Panc1 (cell line): ENCODE data around the gene TFDP1. TPM values are rescaled to one million over a fixed set of nuclear protein-coding genes. Genes with fewer than 3 reads are reported as not detected.
A peak's percentile ranks its signal among the peaks of the same experiment; 100 is the strongest.

Experiments used
- ATAC-seq: fragments of 200-7000 bp; cut with Tn5 transposase; 2 replicates; pipeline ENCODE4 v1.9.1; 2020; ENCODE audit warnings: mild to moderate bottlenecking, moderate library complexity
- BruUV-seq: library from RNA; stranded (reverse); fragments of 400-500 nt; replicated peaks from 2 replicates; lab custom pipeline; 2021; lab: Mats Ljungman, UMichigan
- CTCF ChIA-PET: fragments of 300-600 bp; sonication (Branson Sonifier 250); formaldehyde crosslinking; loops from one replicate; lab custom pipeline; 2022; ENCODE audit warnings: antibody characterized with exemption; lab: Charles Lee
- POLR2A ChIA-PET: fragments of 300-600 bp; sonication (Branson Sonifier 250); formaldehyde crosslinking; loops from one replicate; lab custom pipeline; 2022; ENCODE audit warnings: antibody characterized with exemption; lab: Charles Lee
- DNase-seq: peaks from one replicate; pipeline ENCODE4 v3.0.0-alpha.2; 2010; ENCODE audit warnings: low read depth, low spot score
- H3K27ac ChIP-seq: 2 replicates; pipeline ENCODE4 v1.5.1; 2011; ENCODE audit warnings: mild to moderate bottlenecking, low read length, inconsistent platforms
- H3K27me3 ChIP-seq: fragments of 200-500 bp; sonication (Bioruptor generic); 2 replicates; pipeline ENCODE4 v1.6.0; 2014; ENCODE audit warnings: low read length, inconsistent platforms; ENCODE audit not compliant: control insufficient read depth, insufficient read depth
- H3K36me3 ChIP-seq: fragments of 200-500 bp; sonication (Bioruptor generic); 2 replicates; pipeline ENCODE4 v1.5.1; 2014; ENCODE audit warnings: inconsistent platforms, mild to moderate bottlenecking, low read length, moderate library complexity; ENCODE audit not compliant: control insufficient read depth, insufficient read depth
- H3K4me1 ChIP-seq: 2 replicates; pipeline ENCODE4 v1.5.1; 2011; ENCODE audit warnings: inconsistent platforms, mild to moderate bottlenecking, low read length, moderate library complexity; ENCODE audit not compliant: control insufficient read depth, insufficient read depth
- H3K4me3 ChIP-seq, 2 experiments: 2 replicates each; pipeline ENCODE4 v1.5.1; 2011 to 2012; ENCODE audit warnings: low read depth in 2 of 2, low read length in 2 of 2, mild to moderate bottlenecking in 2 of 2, inconsistent platforms in 1 of 2, moderate library complexity in 1 of 2
- H3K9me3 ChIP-seq: fragments of 200-500 bp; sonication (Bioruptor generic); 2 replicates; pipeline ENCODE4 v1.5.1; 2014; ENCODE audit warnings: low read depth, mild to moderate bottlenecking, inconsistent platforms, low read length, moderate library complexity; ENCODE audit not compliant: control insufficient read depth, insufficient read depth
- POLR2AphosphoS5 ChIP-seq: IDR thresholded peaks from 2 replicates; pipeline ENCODE4 v1.6.1; 2012; ENCODE audit warnings: mild to moderate bottlenecking, low read depth, low read length, moderate library complexity
- SIN3A ChIP-seq: IDR thresholded peaks from 2 replicates; pipeline ENCODE4 v1.6.1; 2012; ENCODE audit warnings: low read depth, mild to moderate bottlenecking, low read length, moderate library complexity, borderline replicate concordance; ENCODE audit not compliant: insufficient read depth
- TCF7L2 ChIP-seq: IDR thresholded peaks from 2 replicates; pipeline ENCODE4 v1.6.1; 2011; ENCODE audit warnings: mild to moderate bottlenecking, low read depth, low read length, inconsistent platforms
- in situ Hi-C: cut with HindIII; loops from 2 replicates; pipeline ENCODE4 v1.10.0; 2016; ENCODE audit warnings: low sequenced_read_pairs, low pct_unique_long_range_greater_than_20kb
- intact Hi-C: fragments of 100-400 bp; cut with micrococcal nuclease; formaldehyde crosslinking; loops from one replicate; pipeline ENCODE4 v1.10.0; 2022; ENCODE audit not compliant: unreplicated experiment
- total RNA-seq: library from RNA; stranded (reverse); gene quantifications from one replicate; pipeline ENCODE4 v1.2.1, GENCODE V29; 2021; ENCODE audit not compliant: unreplicated experiment
- TF ChIP-seq, protein P1 (sequence below): fragments of 450-650 bp; IDR thresholded peaks from 2 replicates; pipeline ENCODE4 v1.5.1; 2017; ENCODE audit warnings: mild to moderate bottlenecking
- TF ChIP-seq, protein P2 (sequence below), 2 experiments: IDR thresholded peaks; 2 replicates each; pipeline ENCODE4 v1.6.1; 2011 to 2012; ENCODE audit warnings: low read depth in 2 of 2, control low read depth in 1 of 2, low read length in 1 of 2, mild to moderate bottlenecking in 1 of 2, moderate library complexity in 1 of 2; ENCODE audit not compliant: insufficient read depth in 1 of 2

TFDP1 gene
- total RNA-seq, 1 experiment from 2014 or later: 91.6 TPM

DNA sequence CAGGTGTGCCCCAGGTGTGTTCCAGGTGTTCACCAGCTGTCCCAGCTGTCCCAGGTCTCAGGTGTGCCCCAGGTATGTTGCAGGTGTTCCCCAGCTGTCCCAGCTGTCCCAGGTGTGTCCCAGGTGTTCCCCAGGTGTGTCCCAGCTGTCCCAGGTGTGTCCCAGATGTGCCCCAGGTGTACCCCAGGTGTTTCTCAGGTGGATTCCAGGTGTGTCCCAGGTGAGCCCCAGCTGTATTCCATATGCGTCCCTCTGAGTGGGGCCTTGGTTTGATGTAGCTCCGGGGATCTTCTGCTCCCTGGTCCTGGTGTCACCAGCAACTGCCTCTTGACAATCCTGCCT, 81.7 kb downstream of the TFDP1 start:
- H3K4me1 ChIP-seq: no peaks in the 10 kb centered on the region
- TF ChIP-seq, protein P1, sequence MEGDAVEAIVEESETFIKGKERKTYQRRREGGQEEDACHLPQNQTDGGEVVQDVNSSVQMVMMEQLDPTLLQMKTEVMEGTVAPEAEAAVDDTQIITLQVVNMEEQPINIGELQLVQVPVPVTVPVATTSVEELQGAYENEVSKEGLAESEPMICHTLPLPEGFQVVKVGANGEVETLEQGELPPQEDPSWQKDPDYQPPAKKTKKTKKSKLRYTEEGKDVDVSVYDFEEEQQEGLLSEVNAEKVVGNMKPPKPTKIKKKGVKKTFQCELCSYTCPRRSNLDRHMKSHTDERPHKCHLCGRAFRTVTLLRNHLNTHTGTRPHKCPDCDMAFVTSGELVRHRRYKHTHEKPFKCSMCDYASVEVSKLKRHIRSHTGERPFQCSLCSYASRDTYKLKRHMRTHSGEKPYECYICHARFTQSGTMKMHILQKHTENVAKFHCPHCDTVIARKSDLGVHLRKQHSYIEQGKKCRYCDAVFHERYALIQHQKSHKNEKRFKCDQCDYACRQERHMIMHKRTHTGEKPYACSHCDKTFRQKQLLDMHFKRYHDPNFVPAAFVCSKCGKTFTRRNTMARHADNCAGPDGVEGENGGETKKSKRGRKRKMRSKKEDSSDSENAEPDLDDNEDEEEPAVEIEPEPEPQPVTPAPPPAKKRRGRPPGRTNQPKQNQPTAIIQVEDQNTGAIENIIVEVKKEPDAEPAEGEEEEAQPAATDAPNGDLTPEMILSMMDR: no peak
- TF ChIP-seq, protein P2, sequence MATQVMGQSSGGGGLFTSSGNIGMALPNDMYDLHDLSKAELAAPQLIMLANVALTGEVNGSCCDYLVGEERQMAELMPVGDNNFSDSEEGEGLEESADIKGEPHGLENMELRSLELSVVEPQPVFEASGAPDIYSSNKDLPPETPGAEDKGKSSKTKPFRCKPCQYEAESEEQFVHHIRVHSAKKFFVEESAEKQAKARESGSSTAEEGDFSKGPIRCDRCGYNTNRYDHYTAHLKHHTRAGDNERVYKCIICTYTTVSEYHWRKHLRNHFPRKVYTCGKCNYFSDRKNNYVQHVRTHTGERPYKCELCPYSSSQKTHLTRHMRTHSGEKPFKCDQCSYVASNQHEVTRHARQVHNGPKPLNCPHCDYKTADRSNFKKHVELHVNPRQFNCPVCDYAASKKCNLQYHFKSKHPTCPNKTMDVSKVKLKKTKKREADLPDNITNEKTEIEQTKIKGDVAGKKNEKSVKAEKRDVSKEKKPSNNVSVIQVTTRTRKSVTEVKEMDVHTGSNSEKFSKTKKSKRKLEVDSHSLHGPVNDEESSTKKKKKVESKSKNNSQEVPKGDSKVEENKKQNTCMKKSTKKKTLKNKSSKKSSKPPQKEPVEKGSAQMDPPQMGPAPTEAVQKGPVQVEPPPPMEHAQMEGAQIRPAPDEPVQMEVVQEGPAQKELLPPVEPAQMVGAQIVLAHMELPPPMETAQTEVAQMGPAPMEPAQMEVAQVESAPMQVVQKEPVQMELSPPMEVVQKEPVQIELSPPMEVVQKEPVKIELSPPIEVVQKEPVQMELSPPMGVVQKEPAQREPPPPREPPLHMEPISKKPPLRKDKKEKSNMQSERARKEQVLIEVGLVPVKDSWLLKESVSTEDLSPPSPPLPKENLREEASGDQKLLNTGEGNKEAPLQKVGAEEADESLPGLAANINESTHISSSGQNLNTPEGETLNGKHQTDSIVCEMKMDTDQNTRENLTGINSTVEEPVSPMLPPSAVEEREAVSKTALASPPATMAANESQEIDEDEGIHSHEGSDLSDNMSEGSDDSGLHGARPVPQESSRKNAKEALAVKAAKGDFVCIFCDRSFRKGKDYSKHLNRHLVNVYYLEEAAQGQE (IDR thresholded peaks at IDR 0.05; ENCODE audit: insufficient read depth in 1 of 2, low read depth in 2 of 2, low read length in 1 of 2): no peak
- no peak for TF ChIP-seq POLR2AphosphoS5
- TF ChIP-seq SIN3A: no peak
- no peaks in the 10 kb centered on the region for H3K36me3 ChIP-seq
- in situ Hi-C loops: no loop called here
- no peaks in the 10 kb centered on the region for H3K9me3 ChIP-seq
- intact Hi-C loops: no loop called here
- DNase-seq: no peak
- no peak for ATAC-seq
- H3K4me3 ChIP-seq: no peak overlapping the region
- H3K27me3 ChIP-seq: no peaks in the 10 kb centered on the region
- CTCF ChIA-PET: no interaction called here
- no peak overlapping the region for H3K27ac ChIP-seq
- POLR2A ChIA-PET: no interaction called here
- no TSS peak for BruUV-seq

DNA sequence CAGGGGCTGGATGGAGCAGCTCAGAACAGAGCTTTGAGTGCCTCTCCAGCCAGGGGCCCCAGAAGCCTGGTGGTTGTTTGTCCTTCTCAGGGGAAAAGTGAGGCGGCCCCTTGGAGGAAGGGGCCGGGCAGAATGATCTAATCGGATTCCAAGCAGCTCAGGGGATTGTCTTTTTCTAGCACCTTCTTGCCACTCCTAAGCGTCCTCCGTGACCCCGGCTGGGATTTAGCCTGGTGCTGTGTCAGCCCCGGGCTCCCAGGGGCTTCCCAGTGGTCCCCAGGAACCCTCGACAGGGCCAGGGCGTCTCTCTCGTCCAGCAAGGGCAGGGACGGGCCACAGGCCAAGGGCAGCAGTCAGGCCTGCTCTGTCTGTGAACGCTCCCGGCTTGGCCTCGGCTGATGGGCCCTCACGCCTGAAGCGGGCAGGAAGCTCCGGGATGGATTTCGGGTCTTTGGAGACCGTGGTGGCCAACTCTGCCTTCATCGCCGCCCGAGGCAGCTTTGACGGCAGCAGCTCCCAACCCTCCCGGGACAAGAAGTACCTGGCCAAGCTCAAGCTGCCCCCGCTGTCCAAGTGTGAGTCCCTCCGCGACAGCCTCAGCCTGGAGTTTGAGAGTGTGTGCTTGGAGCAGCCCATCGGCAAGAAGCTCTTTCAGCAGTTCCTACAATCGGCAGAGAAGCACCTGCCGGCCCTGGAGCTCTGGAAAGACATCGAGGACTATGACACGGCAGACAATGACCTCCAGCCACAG, 82.6 kb downstream of the TFDP1 start, which contains the start of gene GRK1:
TSS of gene GRK1 (plus strand) at position 269 of the 751 bp plus-strand sequence. CDS start at position 437, 168 bp downstream.
- DNase-seq: no peak
- H3K36me3 ChIP-seq: no peaks in the 10 kb centered on the region
- no peaks in the 10 kb centered on the region for H3K4me1 ChIP-seq
- BruUV-seq: no TSS peak
- H3K27ac ChIP-seq: no peak within 1 kb of the TSS
- no peaks in the 10 kb centered on the region for H3K9me3 ChIP-seq
- ChIA-PET CTCF (no interaction called here), POLR2A (no interaction called here)
- no peaks in the 10 kb centered on the region for H3K27me3 ChIP-seq
- in situ Hi-C loops (no loop called here), intact Hi-C loops (no loop called here)
- ATAC-seq: peak; percentile 33; the same call in 1 of the 2 replicates
- H3K4me3 ChIP-seq: no peak within 1 kb of the TSS
- TF ChIP-seq TCF7L2 (no peak), POLR2AphosphoS5 (no peak), SIN3A (no peak)
- TF ChIP-seq, protein P2 (IDR thresholded peaks at IDR 0.05; ENCODE audit: insufficient read depth in 1 of 2, low read depth in 2 of 2, low read length in 1 of 2): no peak
- TF ChIP-seq, protein P1: no peak
